ENCODE results near the gene UBXN11. TPM values are rescaled to one million over a fixed set of nuclear protein-coding genes. Genes with fewer than 3 reads are reported as not detected.
"Not testable (repeated sequence)": the region's sequence is repeated elsewhere in the genome, so short reads cannot be mapped to it uniquely, and the experiment has no call there.

Gene UBXN11
- total RNA-seq, 2 donors from 2014 or later: 9.9 to 24.8 TPM

- H3K27me3 Mint-ChIP-seq: no peaks in the 10 kb centered on the region
- ATAC-seq (no peak), DNase-seq (ENCODE audit: low spot score) (no peak)
- no peaks in the 10 kb centered on the region for H3K9me3 Mint-ChIP-seq
- peak overlapping the region; percentile 96 for H3K4me3 Mint-ChIP-seq
- H3K36me3 Mint-ChIP-seq: no peaks in the 10 kb centered on the region
- peaks cover 12 to 22% of the 10 kb centered on the region in 2 donors for H3K4me1 Mint-ChIP-seq (ENCODE audit: low read depth in 2 of 2)
- H3K27ac Mint-ChIP-seq: peak overlapping the region; percentile 74 to 97
These were observed 936 bp upstream of the UBXN11 start for GRCh38 chr1:26307363-26307781.

- Mint-ChIP-seq H3K36me3 (no peaks in the 10 kb centered on the region), H3K27me3 (no peaks in the 10 kb centered on the region), H3K4me1 (ENCODE audit: low read depth in 2 of 2) (peaks cover 12 to 17% of the 10 kb centered on the region in 2 donors), H3K9me3 (no peaks in the 10 kb centered on the region), H3K27ac (peak overlapping the region; percentile 74 to 97), H3K4me3 (peak overlapping the region; percentile 96)
- DNase-seq (ENCODE audit: low spot score) (no peak), ATAC-seq (no peak)
These were observed 658 bp downstream of the UBXN11 start for GRCh38 chr1:26305667-26306289.

- ATAC-seq: no peak
- Mint-ChIP-seq H3K27me3 (no peaks in the 10 kb centered on the region), H3K4me1 (ENCODE audit: low read depth in 2 of 2) (peaks cover 12 to 14% of the 10 kb centered on the region in 2 donors), H3K36me3 (no peaks in the 10 kb centered on the region), H3K9me3 (no peaks in the 10 kb centered on the region), H3K4me3 (no peak overlapping the region), H3K27ac (no peak overlapping the region)
- DNase-seq (ENCODE audit: low spot score): no peak
These were observed 3.6 kb downstream of the UBXN11 start for GRCh38 chr1:26302733-26303405.

- no peak for ATAC-seq
- peak overlapping the region in 1 of 2 donors; percentile 60 for H3K27ac Mint-ChIP-seq
- no peak overlapping the region for H3K4me3 Mint-ChIP-seq
- H3K27me3 Mint-ChIP-seq: no peaks in the 10 kb centered on the region
- no peak for DNase-seq (ENCODE audit: low spot score)
- no peaks in the 10 kb centered on the region for H3K9me3 Mint-ChIP-seq
- peaks cover 3 to 4% of the 10 kb centered on the region in 2 donors for H3K4me1 Mint-ChIP-seq (ENCODE audit: low read depth in 2 of 2)
- H3K36me3 Mint-ChIP-seq: no peaks in the 10 kb centered on the region
These were observed 5.7 kb downstream of the UBXN11 start for GRCh38 chr1:26300578-26301275.

- ATAC-seq (peak in 1 of 2 donors; percentile 24), DNase-seq (ENCODE audit: low spot score) (no peak)
- Mint-ChIP-seq H3K9me3 (no peaks in the 10 kb centered on the region), H3K4me1 (ENCODE audit: low read depth in 2 of 2) (peaks cover 0 to 3% of the 10 kb centered on the region in 2 donors), H3K36me3 (no peaks in the 10 kb centered on the region), H3K27ac (no peak overlapping the region), H3K4me3 (no peak overlapping the region), H3K27me3 (no peaks in the 10 kb centered on the region)
These were observed 8.7 kb downstream of the UBXN11 start for GRCh38 chr1:26297791-26298124.

GRCh38 chr1:26297057-26297790 lies 9.2 kb downstream of the UBXN11 start:
- DNase-seq (ENCODE audit: low spot score) (no peak), ATAC-seq (peak in 1 of 2 donors; percentile 21)
- peaks cover 0 to 3% of the 10 kb centered on the region in 2 donors for H3K4me1 Mint-ChIP-seq (ENCODE audit: low read depth in 2 of 2)
- no peaks in the 10 kb centered on the region for H3K27me3 Mint-ChIP-seq
- no peaks in the 10 kb centered on the region for H3K36me3 Mint-ChIP-seq
- H3K27ac Mint-ChIP-seq: no peak overlapping the region
- H3K4me3 Mint-ChIP-seq: no peak overlapping the region
- no peaks in the 10 kb centered on the region for H3K9me3 Mint-ChIP-seq

- ATAC-seq: no peak
- no peaks in the 10 kb centered on the region for H3K9me3 Mint-ChIP-seq
- H3K4me1 Mint-ChIP-seq (ENCODE audit: low read depth in 2 of 2): peaks cover 0 to 9% of the 10 kb centered on the region in 2 donors
- H3K27ac Mint-ChIP-seq: no peak overlapping the region
- no peaks in the 10 kb centered on the region for H3K36me3 Mint-ChIP-seq
- H3K4me3 Mint-ChIP-seq: no peak overlapping the region
- DNase-seq (ENCODE audit: low spot score): no peak
- no peaks in the 10 kb centered on the region for H3K27me3 Mint-ChIP-seq
These were observed 9.9 kb downstream of the UBXN11 start for GRCh38 chr1:26296340-26297056.

GRCh38 chr1:26295194-26296138 lies 11.0 kb downstream of the UBXN11 start:
- DNase-seq (ENCODE audit: low spot score) (no peak), ATAC-seq (no peak)
- no peaks in the 10 kb centered on the region for H3K27me3 Mint-ChIP-seq
- no peaks in the 10 kb centered on the region for H3K9me3 Mint-ChIP-seq
- H3K4me3 Mint-ChIP-seq: no peak overlapping the region
- H3K4me1 Mint-ChIP-seq (ENCODE audit: low read depth in 2 of 2): peaks cover 0 to 12% of the 10 kb centered on the region in 2 donors
- H3K27ac Mint-ChIP-seq: no peak overlapping the region
- H3K36me3 Mint-ChIP-seq: no peaks in the 10 kb centered on the region

GRCh38 chr1:26293911-26294463 lies 12.4 kb downstream of the UBXN11 start:
- no peaks in the 10 kb centered on the region for H3K9me3 Mint-ChIP-seq
- no peaks in the 10 kb centered on the region for H3K27me3 Mint-ChIP-seq
- ATAC-seq (no peak), DNase-seq (ENCODE audit: low spot score) (no peak)
- H3K36me3 Mint-ChIP-seq: no peaks in the 10 kb centered on the region
- peaks cover 14 to 27% of the 10 kb centered on the region in 2 donors for H3K4me1 Mint-ChIP-seq (ENCODE audit: low read depth in 2 of 2)
- H3K4me3 Mint-ChIP-seq: no peak overlapping the region
- H3K27ac Mint-ChIP-seq: no peak overlapping the region

GRCh38 chr1:26292735-26293134 lies 13.7 kb downstream of the UBXN11 start:
- not testable (repeated sequence) for H3K27ac Mint-ChIP-seq; H3K27me3 Mint-ChIP-seq; H3K4me3 Mint-ChIP-seq; H3K9me3 Mint-ChIP-seq; ATAC-seq; H3K36me3 Mint-ChIP-seq; DNase-seq (ENCODE audit: low spot score)
- H3K4me1 Mint-ChIP-seq (ENCODE audit: low read depth in 2 of 2): peaks cover 27 to 38% of the 10 kb centered on the region in 2 donors

- Mint-ChIP-seq H3K27me3 (no peaks in the 10 kb centered on the region), H3K27ac (peak overlapping the region; percentile 21 to 75), H3K36me3 (no peaks in the 10 kb centered on the region), H3K4me3 (no peak overlapping the region), H3K9me3 (no peaks in the 10 kb centered on the region), H3K4me1 (ENCODE audit: low read depth in 2 of 2) (peaks cover 35 to 46% of the 10 kb centered on the region in 2 donors)
- ATAC-seq (no peak), DNase-seq (ENCODE audit: low spot score) (no peak)
These were observed 14.5 kb downstream of the UBXN11 start for GRCh38 chr1:26291939-26292338.

- ATAC-seq (no peak), DNase-seq (ENCODE audit: low spot score) (no peak)
- Mint-ChIP-seq H3K27ac (peak overlapping the region; percentile 21 to 97), H3K36me3 (no peaks in the 10 kb centered on the region), H3K27me3 (no peaks in the 10 kb centered on the region), H3K9me3 (no peaks in the 10 kb centered on the region), H3K4me1 (ENCODE audit: low read depth in 2 of 2) (peaks cover 37 to 48% of the 10 kb centered on the region in 2 donors), H3K4me3 (no peak overlapping the region)
These were observed 15.0 kb downstream of the UBXN11 start for GRCh38 chr1:26291433-26291832.
